ENCODE data around the gene CPSF6.

GRCh38 chr12:69266036-69266635 lies 26.8 kb downstream of the CPSF6 start:
- TF ChIP-seq LEF1 (IDR thresholded peaks at IDR 0.05; ENCODE audit: borderline replicate concordance) (no peak), SUZ12 (IDR thresholded peaks at IDR 0.05) (no peak), ZNF384 (IDR thresholded peaks at IDR 0.05) (no peak), NFRKB (IDR thresholded peaks at IDR 0.05) (no peak), BHLHE40 (IDR thresholded peaks at IDR 0.05; ENCODE audit: borderline replicate concordance) (no peak), SP1 (IDR thresholded peaks at IDR 0.05) (no peak)
